Mesenchymal stem cell (in vitro differentiated cells and primary cell): ENCODE measurements around the gene CCSER1.

Experiments used
- DNase-seq: peaks from one replicate; pipeline ENCODE4 v3.0.0-alpha.2; 2013
- H2AFZ ChIP-seq: one replicate; pipeline ENCODE4 v1.6.1; 2013; ENCODE audit warnings: low read depth, mild to moderate bottlenecking, control low read depth, inconsistent platforms, low read length, moderate library complexity
- H2AK5ac ChIP-seq: 2 replicates; pipeline ENCODE4 v1.6.1; 2013; ENCODE audit warnings: low read length, moderate library complexity, mild to moderate bottlenecking, inconsistent platforms; ENCODE audit not compliant: severe bottlenecking
- H2BK120ac ChIP-seq: one replicate; pipeline ENCODE4 v1.6.1; 2013; ENCODE audit warnings: low read depth, mild to moderate bottlenecking, inconsistent platforms, low read length, moderate library complexity
- H2BK12ac ChIP-seq, 2 experiments: one replicate each; pipeline ENCODE4 v1.6.1; 2013; ENCODE audit warnings: inconsistent platforms in 2 of 2, low read length in 2 of 2, mild to moderate bottlenecking in 2 of 2, moderate library complexity in 2 of 2, control low read depth in 1 of 2
- H2BK15ac ChIP-seq: one replicate; pipeline ENCODE4 v1.6.1; 2013; ENCODE audit warnings: mild to moderate bottlenecking, low read depth, inconsistent platforms; ENCODE audit not compliant: poor library complexity, severe bottlenecking
- H2BK5ac ChIP-seq: 2 replicates; pipeline ENCODE4 v1.6.1; 2013; ENCODE audit warnings: low read depth, mild to moderate bottlenecking, low read length, control low read depth, inconsistent platforms; ENCODE audit not compliant: poor library complexity, severe bottlenecking
- H3K14ac ChIP-seq, 2 experiments: one replicate each; pipeline ENCODE4 v1.6.1; 2013; ENCODE audit warnings: inconsistent platforms in 2 of 2, low read length in 2 of 2, control low read depth in 1 of 2, mild to moderate bottlenecking in 1 of 2, moderate library complexity in 1 of 2
- H3K18ac ChIP-seq, 2 experiments: one replicate each; pipeline ENCODE4 v1.6.1; 2013; ENCODE audit warnings: inconsistent platforms in 2 of 2, low read length in 2 of 2, control low read depth in 1 of 2, low read depth in 1 of 2, mild to moderate bottlenecking in 1 of 2
- H3K23ac ChIP-seq, 2 experiments: one replicate each; pipeline ENCODE4 v1.6.1; 2013; ENCODE audit warnings: inconsistent platforms in 2 of 2, low read length in 2 of 2, mild to moderate bottlenecking in 2 of 2, moderate library complexity in 2 of 2, control low read depth in 1 of 2
- H3K27ac ChIP-seq: 2 replicates; pipeline ENCODE4 v1.5.1; 2013; ENCODE audit warnings: mild to moderate bottlenecking, moderate library complexity, low read length, control low read depth, inconsistent platforms; ENCODE audit not compliant: poor library complexity, severe bottlenecking
- H3K27me3 ChIP-seq, 2 experiments: 2 replicates each; pipeline versions ENCODE4 v1.6.1 to v1.7.0; 2013; ENCODE audit warnings: low read length in 2 of 2, mild to moderate bottlenecking in 2 of 2, moderate library complexity in 2 of 2, control low read depth in 1 of 2, inconsistent platforms in 1 of 2; ENCODE audit not compliant: control insufficient read depth in 1 of 2, insufficient read depth in 1 of 2
- H3K36me3 ChIP-seq, 2 experiments: 2 replicates each; pipeline versions ENCODE4 v1.6.1 to v1.7.0; 2013; ENCODE audit warnings: low read length in 2 of 2, control low read depth in 1 of 2, inconsistent platforms in 1 of 2, low read depth in 1 of 2, mild to moderate bottlenecking in 1 of 2; ENCODE audit not compliant: insufficient read depth in 2 of 2, control insufficient read depth in 1 of 2
- H3K4ac ChIP-seq, 2 experiments: one replicate each; pipeline ENCODE4 v1.6.1; 2013; ENCODE audit warnings: inconsistent platforms in 2 of 2, low read length in 2 of 2, mild to moderate bottlenecking in 2 of 2, moderate library complexity in 2 of 2, control low read depth in 1 of 2, low read depth in 1 of 2
- H3K4me1 ChIP-seq: 2 replicates; pipeline ENCODE4 v1.6.1; 2013; ENCODE audit warnings: low read depth, low read length, control low read depth; ENCODE audit not compliant: control insufficient read depth, insufficient read depth
- H3K4me2 ChIP-seq: 2 replicates; pipeline ENCODE4 v1.6.1; 2013; ENCODE audit warnings: low read length, mild to moderate bottlenecking, inconsistent platforms; ENCODE audit not compliant: poor library complexity, severe bottlenecking
- H3K4me3 ChIP-seq, 2 experiments: 2 replicates each; pipeline versions ENCODE4 v1.5.1 to v1.7.0; 2013; ENCODE audit warnings: low read length in 2 of 2, mild to moderate bottlenecking in 2 of 2, control low read depth in 1 of 2, low read depth in 1 of 2; ENCODE audit not compliant: insufficient read depth in 1 of 2
- H3K79me1 ChIP-seq: replicated peaks from 2 replicates; pipeline ENCODE4 v1.6.1; 2013; ENCODE audit warnings: mild to moderate bottlenecking, control low read depth, low read length, inconsistent platforms; ENCODE audit not compliant: poor library complexity, severe bottlenecking
- H3K9ac ChIP-seq: 2 replicates; pipeline ENCODE4 v1.7.0; 2013; ENCODE audit warnings: mild to moderate bottlenecking, low read length, moderate library complexity
- H3K9me3 ChIP-seq: 2 replicates; pipeline ENCODE4 v1.7.0; 2013; ENCODE audit warnings: mild to moderate bottlenecking, low read length; ENCODE audit not compliant: control insufficient read depth
- H4K8ac ChIP-seq: one replicate; pipeline ENCODE4 v1.6.1; 2013; ENCODE audit warnings: inconsistent platforms, mild to moderate bottlenecking, low read length, moderate library complexity
- H4K91ac ChIP-seq: one replicate; pipeline ENCODE4 v1.6.1; 2013; ENCODE audit warnings: mild to moderate bottlenecking, low read length, inconsistent platforms
- WGBS: methylation state at CpG from one replicate; pipeline ENCODE4 v1.1.7; 2013; ENCODE audit warnings: mixed read lengths; 5-methylcytosine and 5-hydroxymethylcytosine counted together

Gene CCSER1

DNA sequence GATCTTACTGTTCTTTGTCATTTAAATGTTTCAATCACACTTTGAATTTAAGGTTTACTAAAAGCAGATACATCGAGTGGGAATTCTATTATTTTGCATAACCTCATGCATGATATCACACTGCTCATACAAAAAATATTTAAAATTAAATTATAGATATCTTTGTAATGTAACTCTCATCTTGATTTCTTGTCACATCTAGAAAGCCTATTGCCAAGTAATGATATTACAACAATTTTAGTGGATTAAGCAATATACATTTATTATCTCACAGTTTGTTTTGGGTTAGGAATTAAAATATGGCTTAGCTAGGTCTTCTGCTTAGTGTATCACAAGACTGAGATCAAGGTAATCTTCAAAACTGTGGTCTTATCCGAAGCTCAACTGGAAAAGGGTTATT lies 865.0 kb downstream of the CCSER1 start:
- WGBS = 100% methylated on average over 1 of the region's 2 CpGs
- H3K4me1 ChIP-seq = no peaks in the 10 kb centered on the region
- no peak overlapping the region for H2BK15ac ChIP-seq
- no peaks in the 10 kb centered on the region for H3K36me3 ChIP-seq
- no peak for DNase-seq
- H3K23ac ChIP-seq = no peak overlapping the region
- H3K4me2 ChIP-seq = no peak overlapping the region
- no peaks in the 10 kb centered on the region for H3K9me3 ChIP-seq
- H2BK5ac ChIP-seq = no peak overlapping the region
- H2BK12ac ChIP-seq = no peak overlapping the region
- no peak overlapping the region for H2AFZ ChIP-seq
- no peak overlapping the region for H3K4ac ChIP-seq
- H2BK120ac ChIP-seq = no peak overlapping the region
- H3K18ac ChIP-seq = no peak overlapping the region
- H3K79me1 ChIP-seq = no peaks in the 10 kb centered on the region
- H3K4me3 ChIP-seq = no peak overlapping the region
- H3K27me3 ChIP-seq = no peaks in the 10 kb centered on the region
- H3K14ac ChIP-seq = no peak overlapping the region
- no peak overlapping the region for H2AK5ac ChIP-seq
- no peak overlapping the region for H4K8ac ChIP-seq
- H4K91ac ChIP-seq = no peak overlapping the region
- no peak overlapping the region for H3K27ac ChIP-seq
- H3K9ac ChIP-seq = no peak overlapping the region

DNA sequence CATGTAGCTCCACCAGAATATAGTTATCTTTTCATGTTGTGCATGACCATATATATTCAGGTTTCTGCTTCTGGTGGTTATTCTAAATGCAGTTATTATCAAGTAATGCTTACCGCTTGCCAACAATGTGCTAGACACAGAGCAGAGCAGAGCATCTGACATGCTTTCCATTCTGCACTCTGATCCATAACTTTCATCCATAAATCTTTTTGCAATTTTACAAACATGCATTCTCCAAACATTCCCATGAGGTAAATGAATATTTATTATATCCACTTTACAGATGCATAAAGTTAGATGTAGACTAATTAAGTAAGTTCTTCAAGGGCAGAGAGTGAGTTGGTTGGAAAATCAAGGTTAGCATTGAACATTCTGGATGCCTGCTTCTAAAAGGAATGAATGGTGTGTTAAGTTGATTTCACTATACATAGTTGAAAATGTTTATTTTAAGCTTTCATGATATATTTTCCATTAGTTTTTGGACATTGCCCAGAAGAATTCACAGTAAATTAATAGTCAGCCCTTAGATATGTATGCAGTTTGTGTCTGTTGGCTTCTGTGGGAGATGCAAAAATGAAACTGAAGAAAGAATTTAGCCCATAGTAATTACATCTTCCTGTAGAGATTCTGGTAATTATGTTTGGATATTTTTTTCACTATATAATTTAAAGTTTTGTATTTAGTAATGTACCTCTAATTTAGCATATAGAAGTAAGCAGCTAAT lies 867.8 kb downstream of the CCSER1 start:
- Histone ChIP-seq H3K9ac (no peak overlapping the region), H4K91ac (no peak overlapping the region), H3K36me3 (no peaks in the 10 kb centered on the region), H3K79me1 (no peaks in the 10 kb centered on the region), H3K23ac (no peak overlapping the region), H3K9me3 (no peaks in the 10 kb centered on the region), H3K27ac (no peak overlapping the region), H3K18ac (no peak overlapping the region), H3K4ac (no peak overlapping the region), H2AK5ac (no peak overlapping the region), H3K14ac (no peak overlapping the region), H3K27me3 (no peaks in the 10 kb centered on the region), H2BK120ac (no peak overlapping the region), H2BK15ac (no peak overlapping the region), H4K8ac (no peak overlapping the region), H3K4me3 (no peak overlapping the region), H3K4me1 (no peaks in the 10 kb centered on the region), H2AFZ (no peak overlapping the region), H3K4me2 (no peak overlapping the region), H2BK5ac (no peak overlapping the region), H2BK12ac (no peak overlapping the region)
- DNase-seq = no peak
- WGBS = 100% methylated on average over 1 of the region's 1 CpG

DNA sequence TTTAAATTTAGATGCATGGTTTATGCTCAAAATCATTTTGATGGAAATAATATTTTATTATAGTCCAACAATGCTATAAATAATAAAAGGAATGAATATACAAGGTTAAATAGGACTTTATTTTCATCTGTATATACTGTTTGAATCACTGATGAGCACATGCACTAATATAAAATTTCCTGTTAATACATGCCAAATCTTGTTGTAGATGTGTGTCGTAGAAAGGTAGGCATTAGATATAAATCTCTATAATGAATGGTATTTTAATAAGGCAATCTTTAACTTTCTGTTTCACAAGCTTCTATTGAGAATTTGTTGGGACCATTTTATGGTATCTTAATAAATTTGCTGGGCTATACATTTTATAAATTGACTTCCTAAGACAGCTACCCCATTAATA lies 868.8 kb downstream of the CCSER1 start:
- no peak overlapping the region for H3K27ac ChIP-seq
- H2BK5ac ChIP-seq = no peak overlapping the region
- H2BK12ac ChIP-seq = no peak overlapping the region
- H3K79me1 ChIP-seq = no peaks in the 10 kb centered on the region
- no peak overlapping the region for H3K4ac ChIP-seq
- no peaks in the 10 kb centered on the region for H3K27me3 ChIP-seq
- H2AFZ ChIP-seq = no peak overlapping the region
- H4K8ac ChIP-seq = no peak overlapping the region
- H3K14ac ChIP-seq = no peak overlapping the region
- H3K4me1 ChIP-seq = no peaks in the 10 kb centered on the region
- DNase-seq = no peak
- WGBS = no CpG with 5 or more reads among the region's 1 CpG
- H2AK5ac ChIP-seq = no peak overlapping the region
- no peak overlapping the region for H3K4me3 ChIP-seq
- H3K36me3 ChIP-seq = no peaks in the 10 kb centered on the region
- H3K4me2 ChIP-seq = no peak overlapping the region
- H2BK15ac ChIP-seq = no peak overlapping the region
- no peak overlapping the region for H3K23ac ChIP-seq
- no peaks in the 10 kb centered on the region for H3K9me3 ChIP-seq
- H2BK120ac ChIP-seq = no peak overlapping the region
- no peak overlapping the region for H3K9ac ChIP-seq
- H3K18ac ChIP-seq = no peak overlapping the region
- H4K91ac ChIP-seq = no peak overlapping the region

DNA sequence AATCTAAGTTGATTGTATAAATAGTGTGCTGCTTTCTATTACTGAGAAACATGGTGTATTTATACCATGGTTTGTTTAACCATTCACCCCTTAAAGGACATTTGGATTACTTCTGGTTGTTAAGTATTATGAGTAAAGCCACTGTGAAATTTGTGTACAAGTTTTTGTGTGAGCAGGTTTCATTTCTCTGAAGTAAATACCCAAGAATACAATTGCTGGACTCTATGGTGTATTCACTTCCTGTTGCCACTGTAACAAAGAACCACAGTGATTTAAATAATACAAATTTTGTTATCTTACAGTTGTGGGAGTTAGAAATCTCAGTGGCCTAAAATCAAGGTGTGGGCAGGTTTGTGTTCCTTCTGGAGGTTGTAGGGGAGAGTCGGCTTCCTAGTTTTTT lies 869.6 kb downstream of the CCSER1 start:
- Histone ChIP-seq H3K27me3 (no peaks in the 10 kb centered on the region), H4K8ac (no peak overlapping the region)
- WGBS = 100% methylated on average over 1 of the region's 1 CpG

More for the DNA sequence above, 869.6 kb downstream of the CCSER1 start:
- Histone ChIP-seq H3K27ac (no peak overlapping the region), H2AFZ (no peak overlapping the region), H2AK5ac (no peak overlapping the region), H3K4me2 (no peak overlapping the region), H2BK12ac (no peak overlapping the region), H3K4me1 (no peaks in the 10 kb centered on the region), H2BK15ac (no peak overlapping the region), H3K36me3 (no peaks in the 10 kb centered on the region), H3K23ac (no peak overlapping the region), H3K4ac (no peak overlapping the region), H3K9me3 (peaks cover 4% of the 10 kb centered on the region), H3K14ac (no peak overlapping the region), H3K9ac (no peak overlapping the region), H3K18ac (no peak overlapping the region), H4K91ac (no peak overlapping the region), H3K4me3 (no peak overlapping the region), H2BK120ac (no peak overlapping the region), H2BK5ac (no peak overlapping the region), H3K79me1 (no peaks in the 10 kb centered on the region)
- no peak for DNase-seq
